Nephron progenitor cell (in vitro differentiated cells): ENCODE data around the gene CLCN6.

ENCODE experiments used
- DNase-seq: peaks from one replicate; pipeline ENCODE4 v3.0.0; 2021
- H3K27ac Mint-ChIP-seq: 2 replicates; pipeline ENCODE4 v1.8.0; 2021; ENCODE audit warnings: mild to moderate bottlenecking, moderate library complexity, mixed read lengths
- H3K27me3 Mint-ChIP-seq: 2 replicates; pipeline ENCODE4 v1.8.0; 2021; ENCODE audit warnings: mild to moderate bottlenecking, low read depth, mixed read lengths; ENCODE audit not compliant: poor library complexity
- H3K36me3 Mint-ChIP-seq: 2 replicates; pipeline ENCODE4 v1.8.0; 2021; ENCODE audit warnings: low read depth, mixed read lengths
- H3K4me1 Mint-ChIP-seq: 2 replicates; pipeline ENCODE4 v1.8.0; 2021; ENCODE audit warnings: mixed read lengths
- H3K4me3 Mint-ChIP-seq: 2 replicates; pipeline ENCODE4 v1.8.0; 2021; ENCODE audit warnings: mild to moderate bottlenecking, moderate library complexity, mixed read lengths
- H3K9me3 Mint-ChIP-seq: 2 replicates; pipeline ENCODE4 v1.8.0; 2021; ENCODE audit warnings: mild to moderate bottlenecking, moderate library complexity, mixed read lengths
- TF ChIP-seq, protein P1 (sequence below): fragments of 200-600 bp; sonication (generic); IDR thresholded peaks from 2 replicates; pipeline ENCODE4 v1.5.0; 2021; ENCODE audit warnings: antibody characterized with exemption

The CLCN6 gene

GRCh38 chr1:11777658-11778322 is 28.2 kb upstream of the CLCN6 start:
- no peaks in the 10 kb centered on the region for H3K36me3 Mint-ChIP-seq
- peaks cover 6% of the 10 kb centered on the region for H3K27me3 Mint-ChIP-seq
- TF ChIP-seq, protein P1, sequence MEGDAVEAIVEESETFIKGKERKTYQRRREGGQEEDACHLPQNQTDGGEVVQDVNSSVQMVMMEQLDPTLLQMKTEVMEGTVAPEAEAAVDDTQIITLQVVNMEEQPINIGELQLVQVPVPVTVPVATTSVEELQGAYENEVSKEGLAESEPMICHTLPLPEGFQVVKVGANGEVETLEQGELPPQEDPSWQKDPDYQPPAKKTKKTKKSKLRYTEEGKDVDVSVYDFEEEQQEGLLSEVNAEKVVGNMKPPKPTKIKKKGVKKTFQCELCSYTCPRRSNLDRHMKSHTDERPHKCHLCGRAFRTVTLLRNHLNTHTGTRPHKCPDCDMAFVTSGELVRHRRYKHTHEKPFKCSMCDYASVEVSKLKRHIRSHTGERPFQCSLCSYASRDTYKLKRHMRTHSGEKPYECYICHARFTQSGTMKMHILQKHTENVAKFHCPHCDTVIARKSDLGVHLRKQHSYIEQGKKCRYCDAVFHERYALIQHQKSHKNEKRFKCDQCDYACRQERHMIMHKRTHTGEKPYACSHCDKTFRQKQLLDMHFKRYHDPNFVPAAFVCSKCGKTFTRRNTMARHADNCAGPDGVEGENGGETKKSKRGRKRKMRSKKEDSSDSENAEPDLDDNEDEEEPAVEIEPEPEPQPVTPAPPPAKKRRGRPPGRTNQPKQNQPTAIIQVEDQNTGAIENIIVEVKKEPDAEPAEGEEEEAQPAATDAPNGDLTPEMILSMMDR, result no peak
- no peak overlapping the region for H3K27ac Mint-ChIP-seq
- peaks cover 5% of the 10 kb centered on the region for H3K4me1 Mint-ChIP-seq
- no peak overlapping the region for H3K4me3 Mint-ChIP-seq
- no peaks in the 10 kb centered on the region for H3K9me3 Mint-ChIP-seq
- no peak for DNase-seq

DNA sequence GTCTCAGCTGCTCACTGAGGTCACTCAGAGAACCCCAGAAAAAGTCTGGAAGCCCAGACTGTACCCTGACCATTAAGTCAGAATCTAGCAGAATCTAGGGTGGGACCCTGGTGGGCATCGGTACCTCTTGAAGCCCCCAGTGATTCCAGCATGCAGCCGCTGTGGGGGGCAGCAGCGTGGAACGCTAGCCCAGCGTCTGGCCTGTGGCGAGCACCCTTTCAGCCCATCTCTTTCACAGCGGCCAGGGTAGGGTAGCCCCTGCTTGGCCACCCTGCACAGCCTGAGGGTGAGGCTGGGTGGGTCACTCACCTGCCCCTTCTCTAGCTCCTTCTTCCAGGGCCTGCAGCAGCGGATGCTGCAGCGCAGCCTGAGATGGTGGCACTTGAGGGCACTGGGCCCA is 27.7 kb upstream of the CLCN6 start:
- TF ChIP-seq, protein P1, result no peak

DNA sequence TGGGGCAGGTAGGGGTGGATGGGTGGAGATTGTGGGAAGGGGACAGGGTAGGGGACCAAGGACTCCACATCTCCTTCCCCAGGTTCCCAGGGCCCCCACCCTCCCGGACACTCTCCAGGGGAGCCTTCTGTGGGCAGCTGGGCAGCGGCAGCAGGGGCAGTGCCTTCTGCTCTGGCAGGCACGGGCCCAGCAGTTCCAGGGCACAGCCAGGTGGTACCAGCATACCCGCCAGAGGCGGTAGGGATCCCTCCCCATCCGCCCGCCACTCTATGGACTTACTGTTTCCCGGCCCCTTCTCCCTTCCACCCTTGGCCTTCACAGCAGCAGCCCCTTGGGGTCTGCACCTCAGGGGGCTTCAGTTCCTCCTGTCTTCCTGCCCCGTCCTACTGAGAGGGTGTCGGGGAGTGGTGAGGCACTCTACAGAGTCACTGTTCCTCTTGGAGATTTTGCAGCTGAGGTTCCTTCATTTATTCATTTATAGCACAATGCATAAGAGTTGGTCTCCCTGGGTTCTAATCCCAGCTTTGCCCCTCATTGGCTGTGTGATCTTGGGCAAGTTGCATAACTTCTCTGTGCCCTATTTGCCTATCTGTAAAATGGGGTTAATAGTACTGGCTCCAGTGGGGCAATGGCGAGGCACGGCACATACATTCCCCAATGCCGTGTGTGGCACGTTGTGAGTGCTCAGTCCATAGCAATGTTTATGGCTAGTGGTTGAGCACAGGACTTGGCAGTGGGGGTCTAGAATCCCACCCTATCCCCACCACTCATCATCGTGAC is 27.0 kb upstream of the CLCN6 start:
- no peaks in the 10 kb centered on the region for H3K36me3 Mint-ChIP-seq
- H3K27me3 Mint-ChIP-seq, result peaks cover 6% of the 10 kb centered on the region
- no peak overlapping the region for H3K27ac Mint-ChIP-seq
- TF ChIP-seq, protein P1, result no peak
- no peaks in the 10 kb centered on the region for H3K9me3 Mint-ChIP-seq
- no peak overlapping the region for H3K4me3 Mint-ChIP-seq
- peaks cover 16% of the 10 kb centered on the region for H3K4me1 Mint-ChIP-seq
- DNase-seq, result no peak

More for the DNA sequence above, 27.7 kb upstream of the CLCN6 start:
- DNase-seq, result no peak
- Mint-ChIP-seq H3K36me3 (no peaks in the 10 kb centered on the region), H3K27ac (no peak overlapping the region), H3K27me3 (peaks cover 6% of the 10 kb centered on the region), H3K9me3 (no peaks in the 10 kb centered on the region), H3K4me1 (peaks cover 9% of the 10 kb centered on the region), H3K4me3 (no peak overlapping the region)

DNA sequence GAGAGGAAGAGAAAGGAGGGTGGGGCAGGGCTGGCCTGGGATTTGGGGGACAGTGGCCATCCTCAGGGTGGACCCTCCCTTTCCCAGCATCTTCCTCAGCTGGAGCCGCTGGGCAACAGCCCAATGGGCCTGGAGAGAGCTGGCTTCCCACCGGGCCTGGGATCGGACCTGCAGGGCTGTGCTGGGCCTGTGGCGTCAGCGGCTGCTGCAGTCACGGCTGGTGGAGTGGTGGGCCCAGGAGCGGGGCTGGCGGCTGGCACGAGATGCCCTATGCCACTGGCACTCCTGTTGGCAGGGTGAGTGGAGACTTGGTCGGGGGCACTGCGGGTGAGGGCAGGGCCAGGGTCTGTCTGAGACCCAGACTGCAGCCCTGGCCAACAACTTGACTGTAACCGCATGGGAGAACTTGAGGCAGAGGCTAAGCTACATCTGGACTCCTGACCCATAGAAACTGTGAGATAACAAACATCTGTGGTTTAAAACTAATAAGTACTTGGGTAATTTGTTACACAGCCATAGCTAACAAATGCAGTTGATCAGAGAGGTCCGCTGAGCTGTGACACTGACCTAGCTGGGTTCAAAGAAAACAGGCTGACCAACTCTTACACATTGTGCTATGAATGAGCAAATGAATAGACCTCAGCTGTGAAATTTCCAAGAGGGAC is 26.1 kb upstream of the CLCN6 start:
- TF ChIP-seq, protein P1, result no peak
- H3K27ac Mint-ChIP-seq, result no peak overlapping the region
- H3K9me3 Mint-ChIP-seq, result no peaks in the 10 kb centered on the region
- H3K36me3 Mint-ChIP-seq, result no peaks in the 10 kb centered on the region
- no peaks in the 10 kb centered on the region for H3K27me3 Mint-ChIP-seq
- DNase-seq, result no peak
- H3K4me1 Mint-ChIP-seq, result peaks cover 22% of the 10 kb centered on the region
- H3K4me3 Mint-ChIP-seq, result no peak overlapping the region

DNA sequence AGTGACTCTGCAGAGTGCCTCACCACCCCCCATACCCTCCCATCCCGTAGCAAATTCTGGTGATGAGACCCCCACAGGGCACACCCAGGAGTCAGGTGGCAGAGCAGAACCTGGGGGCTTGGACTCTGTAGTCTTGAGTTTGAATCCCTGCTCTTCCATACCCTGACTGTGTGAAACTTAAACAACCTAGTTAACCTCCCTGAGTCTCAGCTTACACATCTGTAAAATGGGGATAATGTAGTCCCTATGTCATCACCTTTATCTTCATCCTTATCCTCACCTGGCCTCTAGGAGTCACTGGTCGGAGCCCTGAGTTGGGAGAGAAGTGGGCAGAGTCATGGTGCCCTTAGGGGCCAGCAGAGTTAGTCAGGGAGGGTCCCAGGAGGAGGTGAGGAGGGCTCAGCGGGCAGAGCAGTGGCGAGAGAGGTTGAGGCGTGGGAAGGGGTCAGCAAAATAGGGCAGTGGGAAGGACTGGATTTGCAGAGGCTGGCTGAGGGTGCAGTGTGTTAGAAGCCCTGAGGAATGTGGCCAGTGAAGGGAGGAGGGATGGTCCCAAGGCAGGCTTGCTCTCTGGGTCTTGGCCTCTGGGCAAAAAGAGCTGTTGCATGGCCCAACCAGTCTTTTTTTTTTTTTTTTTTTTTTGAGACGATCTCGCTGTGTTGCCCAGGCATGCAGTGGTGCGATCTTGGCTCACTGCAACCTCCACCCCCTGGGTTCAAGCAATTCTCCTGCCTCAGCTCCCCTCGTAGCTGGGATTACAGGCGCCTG is 25.4 kb upstream of the CLCN6 start:
- DNase-seq, result no peak
- no peaks in the 10 kb centered on the region for H3K36me3 Mint-ChIP-seq
- TF ChIP-seq, protein P1, result no peak
- H3K4me1 Mint-ChIP-seq, result peaks cover 29% of the 10 kb centered on the region
- H3K4me3 Mint-ChIP-seq, result no peak overlapping the region
- H3K27me3 Mint-ChIP-seq, result no peaks in the 10 kb centered on the region
- H3K9me3 Mint-ChIP-seq, result no peaks in the 10 kb centered on the region
- H3K27ac Mint-ChIP-seq, result no peak overlapping the region
